Mesothelial cell of epicardium (in vitro differentiated cells): ENCODE data around the gene IPP. TPM values are rescaled to one million over a fixed set of nuclear protein-coding genes. Genes with fewer than 3 reads are reported as not detected.

Source experiments
- DNase-seq, 2 experiments: peaks; one replicate each; pipeline ENCODE4 v3.0.0; 2021; ENCODE audit warnings: low spot score in 2 of 2; ENCODE audit not compliant: unreplicated experiment in 2 of 2
- H3K27ac Mint-ChIP-seq: 2 replicates; pipeline ENCODE4 v1.8.0; 2021; ENCODE audit warnings: mixed read lengths
- H3K27me3 Mint-ChIP-seq: 2 replicates; pipeline ENCODE4 v1.8.0; 2021; ENCODE audit warnings: low read depth, mixed read lengths
- H3K36me3 Mint-ChIP-seq: 2 replicates; pipeline ENCODE4 v1.8.0; 2021; ENCODE audit warnings: mixed read lengths
- H3K4me1 Mint-ChIP-seq: 2 replicates; pipeline ENCODE4 v1.8.0; 2021; ENCODE audit warnings: mixed read lengths
- H3K4me3 Mint-ChIP-seq: 2 replicates; pipeline ENCODE4 v1.8.0; 2021; ENCODE audit warnings: mild to moderate bottlenecking, moderate library complexity, mixed read lengths
- H3K9me3 Mint-ChIP-seq: 2 replicates; pipeline ENCODE4 v1.8.0; 2021; ENCODE audit warnings: mixed read lengths
- total RNA-seq: library from RNA; stranded (reverse); gene quantifications from 3 replicates; pipeline ENCODE4 v1.2.1, GENCODE V29; 2021
- TF ChIP-seq, protein P1 (sequence below): fragments of 200-600 bp; sonication (generic); IDR thresholded peaks from one replicate; pipeline ENCODE4 v1.5.0; 2021; ENCODE audit warnings: antibody characterized with exemption; ENCODE audit not compliant: unreplicated experiment

IPP gene
- total RNA-seq, 1 donor from 2014 or later: 20.6 TPM

GRCh38 chr1:45769261-45769932, 18.9 kb upstream of the IPP start:
- no peak for DNase-seq
- H3K9me3 Mint-ChIP-seq: no peaks in the 10 kb centered on the region
- H3K27me3 Mint-ChIP-seq: no peaks in the 10 kb centered on the region
- TF ChIP-seq, protein P1, sequence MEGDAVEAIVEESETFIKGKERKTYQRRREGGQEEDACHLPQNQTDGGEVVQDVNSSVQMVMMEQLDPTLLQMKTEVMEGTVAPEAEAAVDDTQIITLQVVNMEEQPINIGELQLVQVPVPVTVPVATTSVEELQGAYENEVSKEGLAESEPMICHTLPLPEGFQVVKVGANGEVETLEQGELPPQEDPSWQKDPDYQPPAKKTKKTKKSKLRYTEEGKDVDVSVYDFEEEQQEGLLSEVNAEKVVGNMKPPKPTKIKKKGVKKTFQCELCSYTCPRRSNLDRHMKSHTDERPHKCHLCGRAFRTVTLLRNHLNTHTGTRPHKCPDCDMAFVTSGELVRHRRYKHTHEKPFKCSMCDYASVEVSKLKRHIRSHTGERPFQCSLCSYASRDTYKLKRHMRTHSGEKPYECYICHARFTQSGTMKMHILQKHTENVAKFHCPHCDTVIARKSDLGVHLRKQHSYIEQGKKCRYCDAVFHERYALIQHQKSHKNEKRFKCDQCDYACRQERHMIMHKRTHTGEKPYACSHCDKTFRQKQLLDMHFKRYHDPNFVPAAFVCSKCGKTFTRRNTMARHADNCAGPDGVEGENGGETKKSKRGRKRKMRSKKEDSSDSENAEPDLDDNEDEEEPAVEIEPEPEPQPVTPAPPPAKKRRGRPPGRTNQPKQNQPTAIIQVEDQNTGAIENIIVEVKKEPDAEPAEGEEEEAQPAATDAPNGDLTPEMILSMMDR: no peak
- H3K27ac Mint-ChIP-seq: no peak overlapping the region
- no peaks in the 10 kb centered on the region for H3K36me3 Mint-ChIP-seq
- H3K4me1 Mint-ChIP-seq: peaks cover 5% of the 10 kb centered on the region
- H3K4me3 Mint-ChIP-seq: no peak overlapping the region

DNA sequence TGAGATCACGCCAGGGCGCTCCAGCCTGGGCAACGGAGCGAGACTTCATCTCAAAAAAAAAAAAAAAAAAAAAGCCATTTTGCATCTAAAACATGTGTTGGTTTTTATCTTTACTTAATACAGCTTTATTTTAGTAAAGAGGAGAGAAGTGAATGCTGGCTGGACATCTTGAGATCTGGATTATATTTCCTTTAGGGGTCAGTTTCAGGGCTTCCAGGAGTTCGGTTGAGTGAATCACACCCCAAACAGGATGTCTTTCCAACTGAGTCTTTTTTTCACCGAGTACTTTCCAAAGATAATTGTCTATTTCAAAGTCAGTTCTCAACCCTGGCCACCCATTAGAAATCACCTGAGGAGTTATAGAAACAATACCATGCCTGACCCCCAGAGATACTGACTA, 16.6 kb upstream of the IPP start:
- TF ChIP-seq, protein P1: no peak
- DNase-seq: no peak
- no peak overlapping the region for H3K27ac Mint-ChIP-seq

DNA sequence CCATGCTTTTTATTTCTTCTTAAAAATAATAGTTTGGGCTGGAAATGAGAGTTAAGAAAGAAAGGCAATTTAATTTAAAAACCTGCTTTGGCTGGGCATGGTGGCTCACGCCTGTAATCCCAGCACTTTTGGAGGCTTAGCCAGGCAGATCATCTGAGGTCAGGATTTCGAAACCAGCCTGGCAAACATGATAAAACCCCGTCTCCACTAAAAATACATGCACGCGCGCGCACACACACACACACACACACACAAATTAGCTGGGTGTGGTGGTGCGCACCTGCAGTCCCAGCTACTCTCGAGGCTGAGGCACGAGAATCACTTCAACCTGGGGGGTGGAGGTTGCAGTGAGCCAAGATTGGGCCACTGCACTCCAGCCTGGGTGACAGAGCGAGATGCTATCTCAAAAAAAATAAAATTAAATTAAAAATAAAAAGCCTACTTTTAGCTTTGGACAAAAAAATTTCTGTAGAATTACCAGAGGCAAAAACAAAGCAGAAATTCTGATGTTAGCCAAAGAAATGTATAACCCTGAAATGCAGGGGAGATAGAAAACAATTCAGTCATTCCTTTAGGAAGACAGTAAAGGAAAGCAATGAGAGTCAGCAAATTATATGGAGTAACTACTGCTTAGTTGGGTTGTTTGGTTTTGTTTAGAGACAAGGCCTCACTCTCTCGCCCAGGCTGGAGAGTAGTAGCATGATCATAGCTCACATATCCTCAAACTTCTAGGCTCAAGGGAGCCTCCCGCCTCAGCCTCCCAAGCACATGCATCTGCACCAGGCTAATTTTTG, 15.7 kb upstream of the IPP start:
- no peak for DNase-seq
- Mint-ChIP-seq H3K36me3 (no peaks in the 10 kb centered on the region), H3K27me3 (no peaks in the 10 kb centered on the region), H3K9me3 (peaks cover 10% of the 10 kb centered on the region), H3K27ac (no peak overlapping the region), H3K4me3 (no peak overlapping the region), H3K4me1 (peaks cover 5% of the 10 kb centered on the region)
- TF ChIP-seq, protein P1: no peak

More for the DNA sequence above, 16.6 kb upstream of the IPP start:
- peaks cover 5% of the 10 kb centered on the region for H3K4me1 Mint-ChIP-seq
- H3K9me3 Mint-ChIP-seq: peaks cover 7% of the 10 kb centered on the region
- no peaks in the 10 kb centered on the region for H3K27me3 Mint-ChIP-seq
- no peak overlapping the region for H3K4me3 Mint-ChIP-seq
- H3K36me3 Mint-ChIP-seq: no peaks in the 10 kb centered on the region

DNA sequence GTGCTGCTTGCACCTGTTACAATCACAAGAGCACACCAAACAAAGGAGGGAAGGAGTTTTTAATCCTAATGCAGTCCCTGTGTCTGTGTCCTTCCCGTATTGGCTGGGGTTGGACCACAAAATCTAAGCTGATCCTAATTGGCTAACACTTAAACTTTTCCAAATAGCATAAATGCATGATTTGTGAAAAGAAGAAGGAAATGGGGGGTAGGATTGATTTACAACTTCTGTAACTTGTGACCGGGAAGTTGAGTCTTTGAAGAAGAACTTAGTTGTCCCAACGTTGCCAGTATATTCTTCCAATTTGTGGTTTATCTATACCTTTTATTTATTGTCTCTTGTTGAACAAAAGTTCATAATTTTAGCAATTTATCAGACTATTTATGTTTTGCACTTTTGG, 11.8 kb upstream of the IPP start:
- no peak overlapping the region for H3K4me3 Mint-ChIP-seq
- no peak overlapping the region for H3K27ac Mint-ChIP-seq
- no peaks in the 10 kb centered on the region for H3K36me3 Mint-ChIP-seq
- DNase-seq: no peak
- TF ChIP-seq, protein P1: no peak
- H3K9me3 Mint-ChIP-seq: peaks cover 10% of the 10 kb centered on the region
- H3K4me1 Mint-ChIP-seq: peaks cover 3% of the 10 kb centered on the region
- H3K27me3 Mint-ChIP-seq: no peaks in the 10 kb centered on the region

- DNase-seq: no peak
- Mint-ChIP-seq H3K4me3 (no peak overlapping the region), H3K36me3 (peaks cover 4% of the 10 kb centered on the region), H3K27me3 (no peaks in the 10 kb centered on the region), H3K27ac (no peak overlapping the region), H3K4me1 (peaks cover 3% of the 10 kb centered on the region), H3K9me3 (peaks cover 21% of the 10 kb centered on the region)
- TF ChIP-seq, protein P1: no peak
These were observed 5.2 kb upstream of the IPP start for GRCh38 chr1:45755697-45756096.
